OCI-LY3 (cell line): ENCODE results near the gene DUT.

ENCODE experiments used
- H2AFZ ChIP-seq: fragments of 200-600, 300-600 bp; shearing (Covaris generic); 2 replicates; pipeline ENCODE4 v1.6.0; 2014; ENCODE audit warnings: antibody characterized with exemption, low read depth, low read length
- H3K27ac ChIP-seq: fragments of 200-600, 300-600 bp; sonication (generic); 2 replicates; pipeline ENCODE4 v1.5.1; 2014; ENCODE audit warnings: mild to moderate bottlenecking, low read length, moderate library complexity, mixed read lengths
- H3K27me3 ChIP-seq: fragments of 200-600, 300-600 bp; sonication (generic); 2 replicates; pipeline ENCODE4 v1.6.1; 2014; ENCODE audit warnings: low read depth, low read length, mixed read lengths
- H3K36me3 ChIP-seq: fragments of 200-600, 300-600 bp; sonication (generic); replicated peaks from 2 replicates; pipeline ENCODE3; 2014; ENCODE audit warnings: low read depth, low read length, mixed read lengths
- H3K4me1 ChIP-seq: fragments of 300-600, 200-600 bp; sonication (generic); 2 replicates; pipeline ENCODE4 v1.6.1; 2014; ENCODE audit warnings: low read length, mixed read lengths
- H3K4me2 ChIP-seq: fragments of 200-600, 300-600 bp; sonication (generic); 2 replicates; pipeline ENCODE4 v1.6.1; 2014; ENCODE audit warnings: low read length, mixed read lengths
- H3K4me3 ChIP-seq: fragments of 300-600, 200-600 bp; sonication (generic); 2 replicates; pipeline ENCODE4 v1.5.1; 2014; ENCODE audit warnings: antibody characterized with exemption, mild to moderate bottlenecking, low read length, moderate library complexity
- H3K79me2 ChIP-seq: fragments of 300-600, 200-600 bp; shearing (Covaris generic); 2 replicates; pipeline ENCODE4 v1.6.1; 2014; ENCODE audit warnings: mild to moderate bottlenecking, low read length, mixed read lengths
- H3K9ac ChIP-seq: fragments of 300-600, 200-600 bp; shearing (Covaris generic); 2 replicates; pipeline ENCODE4 v1.6.0; 2014; ENCODE audit warnings: mild to moderate bottlenecking, low read length, moderate library complexity
- H3K9me3 ChIP-seq: fragments of 200-600, 300-600 bp; shearing (Covaris generic); 2 replicates; pipeline ENCODE4 v1.6.1; 2014; ENCODE audit warnings: low read length, mixed read lengths; ENCODE audit not compliant: insufficient read depth
- H4K20me1 ChIP-seq: fragments of 200-600, 300-600 bp; sonication (generic); 2 replicates; pipeline ENCODE4 v1.6.1; 2016; ENCODE audit warnings: low read length, mixed read lengths; ENCODE audit not compliant: insufficient read depth
- EZH2phosphoT487 ChIP-seq: fragments of 200-600 bp; shearing (Covaris generic); IDR thresholded peaks from 2 replicates; pipeline ENCODE4 v1.6.1; 2018; ENCODE audit warnings: antibody characterized with exemption, mixed run types, low read depth
- TF ChIP-seq, protein P1 (sequence below): fragments of 200-600, 300-600 bp; sonication (generic); IDR thresholded peaks from 2 replicates; pipeline ENCODE4 v1.5.1; 2014; ENCODE audit warnings: antibody characterized with exemption, low read length, low read depth

DUT gene

DNA sequence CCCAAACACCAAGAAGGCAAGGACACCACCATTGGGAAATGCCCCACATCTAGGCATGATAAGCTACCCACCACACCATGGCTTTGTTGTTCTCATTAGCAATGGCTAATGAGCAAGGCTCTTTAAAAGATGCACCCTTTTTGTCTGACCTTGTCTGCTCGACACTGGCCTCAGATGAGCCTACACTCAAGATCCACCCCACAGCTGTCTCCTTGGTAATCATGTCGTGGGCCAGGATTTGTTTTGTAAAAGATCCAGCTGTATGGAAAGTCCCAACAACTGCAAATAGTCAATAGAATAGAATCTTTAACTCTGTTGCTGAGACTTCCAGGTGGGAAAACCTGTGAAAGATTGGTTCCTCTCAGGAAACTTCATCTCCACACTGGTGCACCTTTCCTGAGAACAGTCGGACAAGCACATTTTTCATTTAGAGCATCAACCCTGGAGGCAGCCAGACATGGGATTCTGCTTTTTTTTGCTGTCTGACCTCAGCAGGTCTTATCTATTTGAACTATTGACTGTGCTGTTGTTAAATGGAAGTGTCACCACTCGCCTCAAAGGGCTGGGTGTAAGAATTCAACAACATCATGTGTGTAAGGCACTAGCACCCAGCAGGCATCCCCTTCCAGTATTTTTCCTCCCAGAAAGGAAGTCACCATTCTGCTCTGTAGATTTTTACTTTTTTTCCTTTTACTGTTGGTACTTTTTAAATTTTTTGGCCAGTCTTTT lies 35.5 kb downstream of the DUT start:
- no peak for TF ChIP-seq EZH2phosphoT487
- TF ChIP-seq, protein P1, sequence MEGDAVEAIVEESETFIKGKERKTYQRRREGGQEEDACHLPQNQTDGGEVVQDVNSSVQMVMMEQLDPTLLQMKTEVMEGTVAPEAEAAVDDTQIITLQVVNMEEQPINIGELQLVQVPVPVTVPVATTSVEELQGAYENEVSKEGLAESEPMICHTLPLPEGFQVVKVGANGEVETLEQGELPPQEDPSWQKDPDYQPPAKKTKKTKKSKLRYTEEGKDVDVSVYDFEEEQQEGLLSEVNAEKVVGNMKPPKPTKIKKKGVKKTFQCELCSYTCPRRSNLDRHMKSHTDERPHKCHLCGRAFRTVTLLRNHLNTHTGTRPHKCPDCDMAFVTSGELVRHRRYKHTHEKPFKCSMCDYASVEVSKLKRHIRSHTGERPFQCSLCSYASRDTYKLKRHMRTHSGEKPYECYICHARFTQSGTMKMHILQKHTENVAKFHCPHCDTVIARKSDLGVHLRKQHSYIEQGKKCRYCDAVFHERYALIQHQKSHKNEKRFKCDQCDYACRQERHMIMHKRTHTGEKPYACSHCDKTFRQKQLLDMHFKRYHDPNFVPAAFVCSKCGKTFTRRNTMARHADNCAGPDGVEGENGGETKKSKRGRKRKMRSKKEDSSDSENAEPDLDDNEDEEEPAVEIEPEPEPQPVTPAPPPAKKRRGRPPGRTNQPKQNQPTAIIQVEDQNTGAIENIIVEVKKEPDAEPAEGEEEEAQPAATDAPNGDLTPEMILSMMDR = no peak
- Histone ChIP-seq H3K4me2 (no peak overlapping the region), H3K36me3 (no peaks in the 10 kb centered on the region), H2AFZ (no peak overlapping the region), H3K27ac (no peak overlapping the region), H3K27me3 (no peaks in the 10 kb centered on the region), H3K9ac (no peak overlapping the region), H3K79me2 (no peaks in the 10 kb centered on the region), H3K9me3 (no peaks in the 10 kb centered on the region), H3K4me3 (no peak overlapping the region), H3K4me1 (no peaks in the 10 kb centered on the region), H4K20me1 (no peaks in the 10 kb centered on the region)

DNA sequence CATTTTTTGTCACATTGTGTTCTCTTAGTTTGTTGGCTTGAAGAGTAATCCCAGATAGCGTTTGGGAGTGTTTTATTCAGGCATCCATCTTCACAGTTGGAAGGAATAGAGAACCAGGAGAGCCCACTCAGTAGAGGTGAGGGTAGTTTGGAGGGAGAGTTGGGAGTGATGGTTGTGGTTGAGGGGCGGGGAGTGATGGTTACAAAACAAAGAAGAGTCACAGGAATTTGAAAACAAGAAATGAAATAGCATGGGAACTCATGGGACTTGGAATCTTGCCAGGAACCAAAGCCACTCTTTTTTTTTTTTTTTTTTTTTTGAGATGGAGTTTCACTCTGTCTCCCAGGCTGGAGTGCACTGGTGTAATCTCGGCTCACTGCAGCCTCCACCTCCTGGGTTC lies 36.3 kb downstream of the DUT start:
- no peak overlapping the region for H3K9ac ChIP-seq
- H3K4me1 ChIP-seq = no peaks in the 10 kb centered on the region
- H3K79me2 ChIP-seq = no peaks in the 10 kb centered on the region
- TF ChIP-seq, protein P1 = no peak
- no peak for TF ChIP-seq EZH2phosphoT487
- no peaks in the 10 kb centered on the region for H3K36me3 ChIP-seq
- no peak overlapping the region for H3K4me3 ChIP-seq
- no peak overlapping the region for H2AFZ ChIP-seq
- H4K20me1 ChIP-seq = no peaks in the 10 kb centered on the region
- H3K9me3 ChIP-seq = no peaks in the 10 kb centered on the region
- H3K27me3 ChIP-seq = no peaks in the 10 kb centered on the region
- H3K4me2 ChIP-seq = no peak overlapping the region
- H3K27ac ChIP-seq = no peak overlapping the region

DNA sequence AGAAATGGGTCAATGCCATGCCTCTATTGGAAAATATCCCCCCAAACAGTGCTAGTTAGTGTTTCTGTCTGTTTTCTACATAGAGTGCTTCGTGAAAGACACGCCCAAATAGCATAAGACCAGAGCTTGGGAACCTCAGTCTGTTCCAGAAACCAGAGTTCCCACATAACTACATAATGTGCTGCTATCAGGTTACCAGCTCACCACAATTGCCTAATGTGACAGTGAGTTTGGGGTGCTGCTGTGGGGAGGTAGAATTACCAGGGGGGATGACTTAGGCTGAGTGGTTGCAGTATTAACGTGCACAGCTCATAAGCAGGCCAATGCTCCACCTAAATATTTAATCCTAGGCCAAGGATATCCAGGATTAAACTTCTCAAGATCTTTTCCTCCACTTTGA lies 39.2 kb downstream of the DUT start:
- H3K4me1 ChIP-seq = no peaks in the 10 kb centered on the region
- TF ChIP-seq, protein P1 = no peak
- TF ChIP-seq EZH2phosphoT487 = no peak
- H4K20me1 ChIP-seq = no peaks in the 10 kb centered on the region
- no peak overlapping the region for H3K27ac ChIP-seq
- H3K4me3 ChIP-seq = no peak overlapping the region
- H3K79me2 ChIP-seq = no peaks in the 10 kb centered on the region
- H3K27me3 ChIP-seq = peaks cover 8% of the 10 kb centered on the region; the same call in 1 of the 2 replicates
- H3K9ac ChIP-seq = no peak overlapping the region
- no peak overlapping the region for H2AFZ ChIP-seq
- H3K36me3 ChIP-seq = no peaks in the 10 kb centered on the region
- H3K9me3 ChIP-seq = no peaks in the 10 kb centered on the region
- no peak overlapping the region for H3K4me2 ChIP-seq

DNA sequence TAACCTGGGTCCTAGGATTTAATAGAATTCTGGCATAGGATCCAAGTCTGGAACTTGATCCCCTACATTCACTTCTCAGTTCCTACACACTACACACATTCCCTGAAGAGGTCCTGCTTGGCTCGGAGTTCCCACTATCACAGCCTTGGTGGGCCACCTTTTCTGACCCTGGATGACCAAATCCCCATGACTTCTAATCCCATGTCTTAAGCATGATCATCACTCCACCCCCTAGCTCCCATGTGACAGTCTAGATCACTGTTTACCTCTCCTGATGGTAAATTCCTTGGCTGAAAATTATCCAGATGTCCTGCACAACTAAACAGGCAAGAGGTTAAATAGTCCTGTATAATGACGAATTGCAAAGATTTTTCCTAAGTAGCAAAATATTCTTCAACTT lies 40.3 kb downstream of the DUT start:
- Histone ChIP-seq H3K36me3 (no peaks in the 10 kb centered on the region), H3K27ac (no peak overlapping the region), H3K79me2 (no peaks in the 10 kb centered on the region), H3K27me3 (peaks cover 8% of the 10 kb centered on the region; the same call in 1 of the 2 replicates), H3K4me3 (no peak overlapping the region), H2AFZ (no peak overlapping the region), H3K4me1 (no peaks in the 10 kb centered on the region), H3K4me2 (no peak overlapping the region), H3K9ac (no peak overlapping the region), H3K9me3 (no peaks in the 10 kb centered on the region), H4K20me1 (no peaks in the 10 kb centered on the region)
- no peak for TF ChIP-seq EZH2phosphoT487
- TF ChIP-seq, protein P1 = no peak
